Stomach smooth muscle (tissue), 2 donors: Measurements from ENCODE around the gene WDTC1.

ENCODE experiments used
- H3K27ac ChIP-seq: one replicate; pipeline ENCODE4 v1.7.0; 2013; ENCODE audit warnings: mild to moderate bottlenecking, low read length, inconsistent platforms
- H3K27me3 ChIP-seq, 2 donors: one replicate each; pipeline ENCODE4 v1.7.0; 2013; ENCODE audit warnings: low read length in 2 of 2; ENCODE audit not compliant: insufficient read depth in 2 of 2, control insufficient read depth in 1 of 2
- H3K36me3 ChIP-seq, 2 donors: one replicate each; pipeline ENCODE4 v1.7.0; 2013; ENCODE audit warnings: low read length in 2 of 2; ENCODE audit not compliant: control insufficient read depth in 2 of 2, insufficient read depth in 2 of 2
- H3K4me1 ChIP-seq: one replicate; pipeline ENCODE4 v1.7.0; 2013; ENCODE audit warnings: low read length; ENCODE audit not compliant: control insufficient read depth, insufficient read depth
- H3K4me3 ChIP-seq, 2 donors: one replicate each; pipeline ENCODE4 v1.7.0; 2013; ENCODE audit warnings: low read length in 2 of 2
- H3K9ac ChIP-seq, 2 donors: one replicate each; pipeline ENCODE4 v1.7.0; 2013; ENCODE audit warnings: low read length in 2 of 2, mild to moderate bottlenecking in 1 of 2
- H3K9me3 ChIP-seq, 2 donors: one replicate each; pipeline ENCODE4 v1.7.0; 2013; ENCODE audit warnings: low read length in 2 of 2; ENCODE audit not compliant: control insufficient read depth in 2 of 2
- donor health status: healthy.
- donor health status: Pancreatic carcinoma.

WDTC1 gene

GRCh38 chr1:27335506-27336422, 101.3 kb downstream of the WDTC1 start:
- no peak overlapping the region for H3K27ac ChIP-seq
- H3K36me3 ChIP-seq: peaks cover 44 to 51% of the 10 kb centered on the region in 2 donors
- no peak overlapping the region for H3K4me3 ChIP-seq
- no peak overlapping the region for H3K9ac ChIP-seq
- no peaks in the 10 kb centered on the region for H3K4me1 ChIP-seq
- H3K9me3 ChIP-seq: no peaks in the 10 kb centered on the region
- H3K27me3 ChIP-seq: no peaks in the 10 kb centered on the region

- H3K27me3 ChIP-seq: no peaks in the 10 kb centered on the region
- peaks cover 3% of the 10 kb centered on the region for H3K4me1 ChIP-seq
- no peak overlapping the region for H3K9ac ChIP-seq
- no peak overlapping the region for H3K27ac ChIP-seq
- H3K9me3 ChIP-seq: no peaks in the 10 kb centered on the region
- no peak overlapping the region for H3K4me3 ChIP-seq
- peaks cover 41 to 47% of the 10 kb centered on the region in 2 donors for H3K36me3 ChIP-seq
These were observed 102.3 kb downstream of the WDTC1 start for GRCh38 chr1:27336756-27337155.

DNA sequence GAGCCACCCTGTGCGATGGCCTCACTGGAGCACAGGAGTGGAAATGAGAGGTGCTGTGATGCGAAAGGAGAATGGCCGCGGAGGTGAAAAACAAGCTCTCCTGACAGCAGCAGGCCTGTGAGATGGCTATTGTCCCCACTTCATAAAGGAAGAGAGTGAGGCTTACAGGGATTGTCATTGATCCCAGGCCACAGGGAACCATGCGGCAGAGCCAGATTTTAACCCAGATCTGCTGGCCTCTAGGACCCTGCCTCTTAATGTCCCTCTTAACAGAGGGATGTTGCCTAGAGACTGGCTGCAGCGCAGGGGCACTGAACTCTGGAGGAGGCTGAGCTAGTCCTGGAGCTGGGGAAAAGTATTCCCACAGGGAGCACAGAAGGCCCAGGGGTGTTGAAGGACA, 104.3 kb downstream of the WDTC1 start:
- Histone ChIP-seq H3K4me3 (no peak overlapping the region), H3K27me3 (no peaks in the 10 kb centered on the region), H3K4me1 (peaks cover 3% of the 10 kb centered on the region), H3K27ac (no peak overlapping the region), H3K9ac (peak overlapping the region in 1 of 2 donors; percentile 29), H3K9me3 (no peaks in the 10 kb centered on the region), H3K36me3 (peaks cover 27 to 30% of the 10 kb centered on the region in 2 donors)

DNA sequence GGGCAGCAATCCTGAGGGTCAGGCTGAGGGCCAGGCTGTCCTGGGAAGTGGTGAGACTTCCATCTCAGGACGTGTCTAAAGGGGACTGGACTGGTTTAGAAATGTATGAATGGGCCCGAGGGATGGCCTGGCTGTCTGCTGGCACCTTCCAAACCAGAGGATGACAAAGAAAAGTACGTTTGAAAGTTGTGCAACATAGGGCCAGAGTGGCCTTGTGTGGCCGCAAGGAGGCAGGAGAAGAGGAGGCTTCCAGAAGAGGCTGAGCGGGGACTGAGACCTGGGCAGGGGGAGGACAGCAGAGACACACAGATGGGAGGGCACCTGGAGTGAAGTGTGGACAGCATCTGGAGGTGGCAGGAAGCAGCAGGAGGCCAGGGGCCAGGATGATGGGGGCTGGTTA, 104.8 kb downstream of the WDTC1 start:
- peaks cover 3% of the 10 kb centered on the region for H3K4me1 ChIP-seq
- no peaks in the 10 kb centered on the region for H3K9me3 ChIP-seq
- no peak overlapping the region for H3K27ac ChIP-seq
- H3K27me3 ChIP-seq: no peaks in the 10 kb centered on the region
- peaks cover 22 to 25% of the 10 kb centered on the region in 2 donors for H3K36me3 ChIP-seq
- H3K9ac ChIP-seq: no peak overlapping the region
- no peak overlapping the region for H3K4me3 ChIP-seq

GRCh38 chr1:27341525-27342252, 107.3 kb downstream of the WDTC1 start, which contains the start of gene SYTL1:
SYTL1 (plus strand) TSS chr1:27342022; CDS start chr1:27345335, 3,313 bp downstream.
- H3K9me3 ChIP-seq: no peaks in the 10 kb centered on the region
- H3K36me3 ChIP-seq: peaks cover 2 to 3% of the 10 kb centered on the region in 2 donors
- no peaks in the 10 kb centered on the region for H3K27me3 ChIP-seq
- H3K9ac ChIP-seq: no peak within 1 kb of the TSS
- H3K4me3 ChIP-seq: peak within 1 kb of the TSS in 1 of 2 donors; percentile 8
- H3K4me1 ChIP-seq: peaks cover 3% of the 10 kb centered on the region
- no peak within 1 kb of the TSS for H3K27ac ChIP-seq

DNA sequence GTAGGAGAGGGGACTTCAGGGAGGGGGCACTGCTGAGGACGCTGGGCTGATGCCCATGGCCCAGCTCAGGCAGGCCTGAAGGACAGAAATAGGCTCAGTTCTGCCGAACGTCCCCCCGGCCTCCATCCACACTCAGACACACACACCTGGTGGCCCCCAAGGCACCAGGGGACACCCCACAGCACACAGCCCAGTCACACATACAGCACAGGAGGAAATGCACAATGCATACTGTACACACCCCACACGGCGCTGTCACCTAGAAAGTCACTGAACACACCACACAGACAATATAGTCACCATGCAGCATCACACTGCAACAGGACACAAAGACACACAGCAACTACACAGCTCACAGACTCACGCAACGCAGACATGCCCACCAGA, 108.0 kb downstream of the WDTC1 start:
- peaks cover 0 to 2% of the 10 kb centered on the region in 2 donors for H3K36me3 ChIP-seq
- no peak overlapping the region for H3K27ac ChIP-seq
- peak overlapping the region in 1 of 2 donors; percentile 8 for H3K4me3 ChIP-seq
- H3K9me3 ChIP-seq: no peaks in the 10 kb centered on the region
- peaks cover 0 to 4% of the 10 kb centered on the region in 2 donors for H3K27me3 ChIP-seq
- peaks cover 3% of the 10 kb centered on the region for H3K4me1 ChIP-seq
- H3K9ac ChIP-seq: no peak overlapping the region

- H3K36me3 ChIP-seq: peaks cover 0 to 2% of the 10 kb centered on the region in 2 donors
- H3K9me3 ChIP-seq: no peaks in the 10 kb centered on the region
- H3K9ac ChIP-seq: no peak overlapping the region
- peaks cover 3% of the 10 kb centered on the region for H3K4me1 ChIP-seq
- H3K4me3 ChIP-seq: peak overlapping the region in 1 of 2 donors; percentile 8
- H3K27me3 ChIP-seq: peaks cover 0 to 4% of the 10 kb centered on the region in 2 donors
- H3K27ac ChIP-seq: no peak overlapping the region
These were observed 108.6 kb downstream of the WDTC1 start for GRCh38 chr1:27342778-27343638.

- Histone ChIP-seq H3K4me3 (no peak overlapping the region), H3K9ac (no peak overlapping the region), H3K27ac (no peak overlapping the region), H3K27me3 (peaks cover 0 to 4% of the 10 kb centered on the region in 2 donors), H3K9me3 (no peaks in the 10 kb centered on the region), H3K4me1 (peaks cover 3% of the 10 kb centered on the region), H3K36me3 (peaks cover 0 to under 1% of the 10 kb centered on the region in 2 donors)
These were observed 109.2 kb downstream of the WDTC1 start for GRCh38 chr1:27343639-27344025.

- H3K9me3 ChIP-seq: no peaks in the 10 kb centered on the region
- H3K27me3 ChIP-seq: peaks cover 6 to 10% of the 10 kb centered on the region in 2 donors
- H3K27ac ChIP-seq: no peak overlapping the region
- H3K36me3 ChIP-seq: no peaks in the 10 kb centered on the region
- H3K4me1 ChIP-seq: peaks cover 17% of the 10 kb centered on the region
- H3K4me3 ChIP-seq: no peak overlapping the region
- no peak overlapping the region for H3K9ac ChIP-seq
These were observed 110.8 kb downstream of the WDTC1 start for GRCh38 chr1:27345272-27345671.

DNA sequence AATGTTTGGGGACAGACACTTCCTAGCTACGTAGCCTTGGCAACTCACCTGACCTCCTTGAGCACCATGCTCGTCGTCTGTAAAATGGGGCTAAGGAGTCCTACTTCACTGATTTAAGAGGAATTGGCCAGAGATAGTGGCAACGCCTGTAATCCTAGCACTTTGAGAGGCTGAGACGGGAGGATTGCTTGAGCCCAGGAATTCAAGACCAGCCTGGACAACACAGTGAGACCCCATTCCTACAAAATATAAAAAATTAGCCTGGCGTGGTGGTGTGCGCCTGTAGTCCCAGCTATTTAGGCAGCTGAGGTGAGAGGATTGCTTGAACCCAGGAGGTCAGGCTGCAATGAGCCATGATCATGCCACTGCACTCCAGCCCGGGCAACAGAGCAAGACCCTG, 111.9 kb downstream of the WDTC1 start:
- no peaks in the 10 kb centered on the region for H3K9me3 ChIP-seq
- no peak overlapping the region for H3K27ac ChIP-seq
- H3K9ac ChIP-seq: no peak overlapping the region
- peaks cover 28% of the 10 kb centered on the region for H3K4me1 ChIP-seq
- H3K36me3 ChIP-seq: no peaks in the 10 kb centered on the region
- H3K4me3 ChIP-seq: no peak overlapping the region
- H3K27me3 ChIP-seq: peaks cover 12 to 20% of the 10 kb centered on the region in 2 donors
